GM12873 (cell line): ENCODE measurements around the gene SRSF3.

Experiments used
- TF ChIP-seq, protein P1 (sequence below): IDR thresholded peaks from 2 replicates; pipeline ENCODE4 v1.5.1; 2012; ENCODE audit warnings: low read depth, mild to moderate bottlenecking, moderate library complexity, low read length, control low read depth; ENCODE audit not compliant: insufficient read depth; ENCODE audit errors: missing control alignments

SRSF3 gene

GRCh38 chr6:36603222-36604089 lies 9.3 kb downstream of the SRSF3 start:
- TF ChIP-seq, protein P1, sequence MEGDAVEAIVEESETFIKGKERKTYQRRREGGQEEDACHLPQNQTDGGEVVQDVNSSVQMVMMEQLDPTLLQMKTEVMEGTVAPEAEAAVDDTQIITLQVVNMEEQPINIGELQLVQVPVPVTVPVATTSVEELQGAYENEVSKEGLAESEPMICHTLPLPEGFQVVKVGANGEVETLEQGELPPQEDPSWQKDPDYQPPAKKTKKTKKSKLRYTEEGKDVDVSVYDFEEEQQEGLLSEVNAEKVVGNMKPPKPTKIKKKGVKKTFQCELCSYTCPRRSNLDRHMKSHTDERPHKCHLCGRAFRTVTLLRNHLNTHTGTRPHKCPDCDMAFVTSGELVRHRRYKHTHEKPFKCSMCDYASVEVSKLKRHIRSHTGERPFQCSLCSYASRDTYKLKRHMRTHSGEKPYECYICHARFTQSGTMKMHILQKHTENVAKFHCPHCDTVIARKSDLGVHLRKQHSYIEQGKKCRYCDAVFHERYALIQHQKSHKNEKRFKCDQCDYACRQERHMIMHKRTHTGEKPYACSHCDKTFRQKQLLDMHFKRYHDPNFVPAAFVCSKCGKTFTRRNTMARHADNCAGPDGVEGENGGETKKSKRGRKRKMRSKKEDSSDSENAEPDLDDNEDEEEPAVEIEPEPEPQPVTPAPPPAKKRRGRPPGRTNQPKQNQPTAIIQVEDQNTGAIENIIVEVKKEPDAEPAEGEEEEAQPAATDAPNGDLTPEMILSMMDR, result no peak

GRCh38 chr6:36604090-36605060 lies 10.2 kb downstream of the SRSF3 start:
- TF ChIP-seq, protein P1, result no peak

GRCh38 chr6:36605143-36605542 lies 11.0 kb downstream of the SRSF3 start:
- TF ChIP-seq, protein P1, result no peak

DNA sequence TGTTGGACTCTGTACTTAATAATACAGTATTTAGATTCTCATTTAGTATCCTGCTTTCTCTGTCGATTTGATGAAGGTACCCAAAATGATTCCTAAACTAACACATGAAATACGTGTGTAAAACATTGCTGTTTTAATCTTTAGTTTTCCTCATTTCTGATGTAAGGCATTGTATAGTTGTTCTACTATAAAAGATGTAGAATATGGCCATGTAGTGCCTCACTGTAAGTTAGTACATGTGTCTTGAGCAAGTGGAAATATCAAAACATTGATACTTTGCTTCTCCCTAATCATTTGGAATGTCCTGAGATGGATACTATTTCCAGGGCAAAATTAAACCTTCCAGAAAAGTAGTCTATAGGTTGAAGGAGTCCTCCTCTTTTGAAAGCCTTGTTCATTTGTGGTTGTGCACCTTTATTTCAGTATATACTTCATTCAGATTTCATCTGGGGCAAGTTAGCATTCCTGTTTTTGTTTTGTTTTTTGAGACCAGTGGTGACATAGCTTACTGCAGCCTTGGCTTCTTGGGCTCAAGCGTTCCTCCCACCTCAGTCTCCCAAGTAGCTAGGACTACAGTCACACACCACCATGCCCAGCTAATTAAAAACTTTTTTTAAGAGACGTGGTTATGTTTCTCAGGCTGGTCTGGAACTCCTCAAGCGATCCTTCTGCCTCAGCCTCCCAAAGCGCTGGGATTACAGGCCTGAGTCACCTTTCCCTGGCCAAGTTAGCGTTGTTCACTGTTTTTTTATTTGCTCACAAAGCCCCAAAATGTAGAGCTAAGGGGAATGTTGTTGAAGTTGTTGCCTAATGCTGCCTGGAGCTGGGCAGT lies 11.6 kb downstream of the SRSF3 start:
- TF ChIP-seq, protein P1, result peak; percentile 37

- TF ChIP-seq, protein P1, result no peak
Measured at GRCh38 chr6:36607683-36608386, 13.7 kb downstream of the SRSF3 start.

DNA sequence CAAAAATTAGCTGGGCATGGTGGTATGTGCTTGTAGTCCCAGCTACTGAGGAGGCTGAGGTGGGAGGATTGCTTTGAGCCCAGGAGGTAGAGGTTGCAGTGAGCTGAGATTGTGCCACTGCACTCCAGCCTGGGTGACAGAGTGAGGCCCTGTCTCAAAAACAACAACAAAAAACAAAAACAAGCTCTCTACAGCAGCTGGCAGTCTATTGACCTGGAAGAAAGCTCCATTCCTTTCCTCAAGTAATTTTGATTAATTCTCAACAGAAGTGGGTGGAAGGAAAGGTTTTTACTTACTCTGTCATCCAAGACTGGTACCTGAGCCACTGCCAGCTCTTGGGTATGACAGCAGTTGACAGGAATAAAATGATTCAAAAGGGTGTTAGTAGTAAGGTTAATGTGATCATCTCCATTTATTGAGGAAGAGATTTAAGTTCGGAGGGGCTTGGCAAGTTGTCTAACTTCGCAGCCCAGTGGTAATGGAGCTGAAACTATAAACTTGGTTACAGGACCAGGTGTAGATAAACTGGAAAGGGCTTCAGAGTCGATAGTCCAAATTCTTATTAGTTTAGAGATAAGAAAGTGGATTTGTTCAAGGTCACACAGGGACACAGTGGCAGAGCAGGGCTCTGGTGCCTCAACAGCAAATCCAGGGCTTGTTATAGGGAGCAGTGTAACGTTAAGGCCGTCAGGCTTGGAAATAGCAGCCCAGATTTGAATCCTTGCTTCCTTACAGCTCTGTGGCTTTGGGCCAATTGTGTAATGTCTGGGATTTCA lies 14.8 kb downstream of the SRSF3 start:
- TF ChIP-seq, protein P1, result no peak
